ENCODE results near the gene ANKS1B.
"Not testable (repeated sequence)": the region's sequence is repeated elsewhere in the genome, so short reads cannot be mapped to it uniquely, and the experiment has no call there.

The ANKS1B gene

DNA sequence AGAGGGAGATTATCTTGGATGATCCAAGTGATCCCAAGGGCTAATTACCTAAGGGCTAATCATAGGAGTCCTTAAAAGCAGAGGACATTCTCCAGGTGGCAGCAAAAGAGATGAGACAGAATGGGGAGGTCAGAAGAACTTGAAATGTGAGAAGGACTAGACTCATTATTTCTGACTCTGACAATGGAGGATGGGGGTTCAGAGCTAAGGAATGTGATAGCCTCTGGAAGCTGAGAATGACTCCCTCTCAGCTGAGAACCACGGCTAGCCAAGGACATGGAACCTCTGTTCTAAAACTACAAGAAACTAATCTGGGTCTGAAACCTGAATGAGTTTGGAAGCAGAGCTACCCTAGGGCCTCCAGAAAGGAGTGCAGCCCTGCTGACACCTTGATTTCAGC lies 35.6 kb upstream of the ANKS1B start:
- DNase-seq = no peak
- TF ChIP-seq, protein P1, sequence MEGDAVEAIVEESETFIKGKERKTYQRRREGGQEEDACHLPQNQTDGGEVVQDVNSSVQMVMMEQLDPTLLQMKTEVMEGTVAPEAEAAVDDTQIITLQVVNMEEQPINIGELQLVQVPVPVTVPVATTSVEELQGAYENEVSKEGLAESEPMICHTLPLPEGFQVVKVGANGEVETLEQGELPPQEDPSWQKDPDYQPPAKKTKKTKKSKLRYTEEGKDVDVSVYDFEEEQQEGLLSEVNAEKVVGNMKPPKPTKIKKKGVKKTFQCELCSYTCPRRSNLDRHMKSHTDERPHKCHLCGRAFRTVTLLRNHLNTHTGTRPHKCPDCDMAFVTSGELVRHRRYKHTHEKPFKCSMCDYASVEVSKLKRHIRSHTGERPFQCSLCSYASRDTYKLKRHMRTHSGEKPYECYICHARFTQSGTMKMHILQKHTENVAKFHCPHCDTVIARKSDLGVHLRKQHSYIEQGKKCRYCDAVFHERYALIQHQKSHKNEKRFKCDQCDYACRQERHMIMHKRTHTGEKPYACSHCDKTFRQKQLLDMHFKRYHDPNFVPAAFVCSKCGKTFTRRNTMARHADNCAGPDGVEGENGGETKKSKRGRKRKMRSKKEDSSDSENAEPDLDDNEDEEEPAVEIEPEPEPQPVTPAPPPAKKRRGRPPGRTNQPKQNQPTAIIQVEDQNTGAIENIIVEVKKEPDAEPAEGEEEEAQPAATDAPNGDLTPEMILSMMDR (IDR thresholded peaks at IDR 0.05) = no peak
- no peak overlapping the region for H3K4me3 ChIP-seq
- no peaks in the 10 kb centered on the region for H3K4me1 ChIP-seq
- no peak overlapping the region for H3K27ac ChIP-seq
- H3K36me3 ChIP-seq = no peaks in the 10 kb centered on the region
- intact Hi-C loops (cut with DNase I; ENCODE audit: low total_unique reads) = no loop called here
- no peaks in the 10 kb centered on the region for H3K9me3 ChIP-seq
- H3K27me3 ChIP-seq = no peaks in the 10 kb centered on the region

DNA sequence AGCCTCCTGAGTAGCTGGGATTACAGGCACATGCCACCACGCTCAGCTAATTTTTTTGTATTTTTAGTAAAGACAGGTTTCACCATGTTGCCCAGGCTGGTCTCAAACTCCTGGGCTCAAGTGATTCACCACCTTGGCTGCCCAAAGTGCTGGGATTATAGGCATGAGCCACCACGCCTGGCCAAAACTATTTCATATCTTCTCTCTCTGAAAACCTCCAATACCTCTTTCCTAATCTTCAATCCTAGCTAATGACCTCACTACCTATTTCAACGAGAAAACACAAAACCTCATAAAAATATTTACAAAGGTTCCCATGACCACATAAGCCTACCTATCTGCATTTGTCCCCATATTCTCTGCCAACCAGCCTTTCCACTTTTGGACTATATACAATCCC lies 32.3 kb upstream of the ANKS1B start:
- Histone ChIP-seq H3K9me3 (no peaks in the 10 kb centered on the region), H3K27ac (no peak overlapping the region), H3K4me1 (no peaks in the 10 kb centered on the region), H3K4me3 (no peak overlapping the region), H3K36me3 (no peaks in the 10 kb centered on the region), H3K27me3 (no peaks in the 10 kb centered on the region)
- no peak for DNase-seq
- intact Hi-C loops (cut with DNase I; ENCODE audit: low total_unique reads) = no loop called here
- TF ChIP-seq, protein P1 (IDR thresholded peaks at IDR 0.05) = no peak

DNA sequence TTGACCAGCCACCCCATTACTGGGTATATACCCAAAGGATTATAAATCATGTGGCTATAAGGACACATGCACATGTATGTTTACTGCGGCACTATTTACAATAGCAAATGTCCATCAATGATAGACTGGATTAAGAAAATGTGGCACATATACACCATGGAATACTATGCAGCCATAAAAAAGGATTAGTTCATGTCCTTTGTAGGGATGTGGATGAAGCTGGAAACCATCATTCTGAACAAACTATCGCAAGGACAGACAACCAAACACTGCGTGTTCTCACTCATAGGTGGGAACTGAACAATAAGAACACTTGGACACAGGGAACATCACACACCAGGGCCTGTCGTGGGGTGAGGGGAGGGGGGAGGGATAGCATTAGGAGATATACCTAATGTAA lies 31.6 kb upstream of the ANKS1B start:
- H3K4me3 ChIP-seq; DNase-seq; H3K27ac ChIP-seq; H3K36me3 ChIP-seq; H3K9me3 ChIP-seq; H3K27me3 ChIP-seq; intact Hi-C loops (cut with DNase I; ENCODE audit: low total_unique reads); H3K4me1 ChIP-seq: not testable (repeated sequence)

DNA sequence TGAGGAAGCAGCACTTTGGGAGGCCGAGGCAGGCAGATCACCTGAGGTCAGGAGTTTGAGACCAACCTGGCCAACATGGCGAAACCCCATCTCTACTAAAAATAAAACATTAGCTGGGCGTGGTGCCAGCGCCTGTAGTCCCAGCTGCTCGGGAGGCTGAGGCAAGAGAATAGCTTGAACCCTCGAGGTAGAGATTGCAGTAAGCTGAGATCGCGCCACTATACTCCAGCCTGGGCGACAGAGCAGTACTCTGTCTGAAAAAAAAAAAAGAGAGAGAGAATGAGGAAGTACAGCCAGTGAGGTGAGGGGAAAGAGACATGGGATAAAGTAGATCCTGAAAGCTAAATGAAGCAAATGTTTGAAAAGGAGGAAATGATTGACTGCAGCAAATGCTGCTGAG lies 21.1 kb upstream of the ANKS1B start:
- DNase-seq; H3K36me3 ChIP-seq; H3K4me1 ChIP-seq; H3K9me3 ChIP-seq; H3K4me3 ChIP-seq; H3K27ac ChIP-seq; intact Hi-C loops (cut with DNase I; ENCODE audit: low total_unique reads); H3K27me3 ChIP-seq: not testable (repeated sequence)

DNA sequence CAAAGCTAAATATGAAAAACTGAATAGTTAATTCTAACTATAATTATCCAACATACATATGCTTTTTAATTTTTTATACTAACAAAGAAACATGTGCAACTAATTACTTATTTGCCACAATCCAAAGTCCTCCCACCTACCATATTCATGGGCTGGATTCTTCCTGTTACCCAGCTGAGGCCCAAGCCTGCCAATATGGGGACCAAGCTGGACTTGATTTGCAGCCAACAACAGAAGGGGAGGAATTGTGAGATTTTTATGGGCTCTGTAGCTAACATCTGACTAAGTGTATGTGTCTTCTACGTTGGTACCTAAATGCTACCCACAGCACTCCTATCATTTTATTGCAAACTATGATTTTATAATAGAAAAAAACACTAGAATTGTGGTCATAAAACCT lies 13.1 kb upstream of the ANKS1B start:
- Histone ChIP-seq H3K4me3 (no peak overlapping the region), H3K4me1 (no peaks in the 10 kb centered on the region), H3K9me3 (no peaks in the 10 kb centered on the region), H3K27me3 (no peaks in the 10 kb centered on the region), H3K36me3 (no peaks in the 10 kb centered on the region), H3K27ac (no peak overlapping the region)
- no peak for DNase-seq
- intact Hi-C loops (cut with DNase I; ENCODE audit: low total_unique reads) = no loop called here
- TF ChIP-seq, protein P1 (IDR thresholded peaks at IDR 0.05) = no peak

DNA sequence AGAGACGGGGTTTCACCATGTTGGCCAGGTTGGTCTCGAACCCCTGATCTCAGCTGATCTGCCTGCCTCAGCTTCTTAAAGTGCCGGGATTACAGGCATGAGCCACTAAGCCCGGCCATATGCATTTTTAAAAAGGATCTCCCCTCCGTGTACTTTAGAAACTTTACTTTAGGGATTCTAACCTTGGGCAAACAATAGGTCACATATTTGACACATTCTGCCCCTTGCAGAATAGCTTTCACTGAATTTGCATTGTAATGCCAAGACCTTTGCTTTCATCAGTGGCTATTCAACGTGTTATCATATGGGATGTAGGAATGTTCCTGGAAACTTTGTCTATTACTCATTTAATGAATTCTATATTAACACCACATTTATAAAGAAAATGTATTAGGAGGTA lies 11.4 kb upstream of the ANKS1B start:
- DNase-seq = no peak
- Histone ChIP-seq H3K9me3 (no peaks in the 10 kb centered on the region), H3K36me3 (no peaks in the 10 kb centered on the region), H3K27ac (no peak overlapping the region), H3K4me3 (no peak overlapping the region), H3K4me1 (no peaks in the 10 kb centered on the region), H3K27me3 (no peaks in the 10 kb centered on the region)
- TF ChIP-seq, protein P1 (IDR thresholded peaks at IDR 0.05) = no peak
- intact Hi-C loops (cut with DNase I; ENCODE audit: low total_unique reads) = no loop called here

DNA sequence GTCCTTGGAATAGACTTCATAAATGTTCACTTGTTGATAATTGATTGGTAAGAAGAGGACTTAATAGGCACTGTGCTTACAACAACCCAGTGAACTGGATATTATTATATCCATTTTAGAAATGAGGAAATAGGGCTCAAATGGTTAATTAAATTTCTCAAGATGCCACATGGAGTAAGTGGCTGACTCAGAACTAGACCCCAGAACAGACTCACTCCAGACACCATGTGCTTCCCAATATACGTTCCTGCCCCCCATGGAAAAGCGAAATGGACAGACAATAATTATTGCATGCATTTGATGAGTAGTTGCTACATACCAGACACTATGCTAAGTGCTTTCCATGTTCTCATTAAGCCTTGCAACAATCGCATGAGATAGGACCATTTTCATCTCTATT lies 895 bp upstream of the ANKS1B start:
- Histone ChIP-seq H3K27ac (peak overlapping the region; percentile 84), H3K4me3 (peak overlapping the region; percentile 78 to 84)
- intact Hi-C loops (cut with DNase I; ENCODE audit: low total_unique reads) = loop anchor here (10.0 kb wide), 1 partner anchor 171 kb away; no protein-coding TSS in a partner anchor

More for the DNA sequence above, 895 bp upstream of the ANKS1B start:
- H3K36me3 ChIP-seq = no peaks in the 10 kb centered on the region
- DNase-seq = no peak
- H3K27me3 ChIP-seq = no peaks in the 10 kb centered on the region
- TF ChIP-seq, protein P1 (IDR thresholded peaks at IDR 0.05) = no peak
- H3K4me1 ChIP-seq = peaks cover 0 to 32% (median 5%) of the 10 kb centered on the region in 4 donors
- H3K9me3 ChIP-seq = no peaks in the 10 kb centered on the region
